H1 (cell line): Measurements from ENCODE around the gene TTC21A.
A peak's percentile ranks its signal among the peaks of the same experiment; 100 is the strongest.

Source experiments
- ASH2L ChIP-seq: fragments of 200-600, 300-600 bp; sonication (generic); IDR thresholded peaks from one replicate; pipeline ENCODE4 v1.7.1; 2017; ENCODE audit warnings: low read length
- ATF3 ChIP-seq: IDR thresholded peaks from 2 replicates; pipeline ENCODE4 v1.6.1; 2011; ENCODE audit warnings: low read depth, mild to moderate bottlenecking, low read length; ENCODE audit not compliant: insufficient read depth
- CTCF ChIP-seq, 3 experiments: IDR thresholded peaks; 1 replicate in 2 of 3; 2 replicates in 1 of 3; pipeline versions ENCODE4 v1.5.1 to v1.6.1; 2011; ENCODE audit warnings: low read length in 3 of 3, mild to moderate bottlenecking in 3 of 3, inconsistent platforms in 2 of 3, low read depth in 1 of 3, moderate library complexity in 1 of 3; ENCODE audit not compliant: insufficient read depth in 1 of 3; ENCODE audit errors: control extremely low read depth in 1 of 3
- EGR1 ChIP-seq: IDR thresholded peaks from 2 replicates; pipeline ENCODE4 v1.6.1; 2011; ENCODE audit warnings: low read depth, low read length, borderline replicate concordance
- GABPA ChIP-seq: IDR thresholded peaks from 2 replicates; pipeline ENCODE4 v1.6.1; 2011; ENCODE audit warnings: mild to moderate bottlenecking, low read length, moderate library complexity, borderline replicate concordance; ENCODE audit not compliant: insufficient read depth
- JUND ChIP-seq: IDR thresholded peaks from 2 replicates; pipeline ENCODE4 v1.6.1; 2011; ENCODE audit warnings: mild to moderate bottlenecking, improper control_type of control experiment, low read length
- KDM1A ChIP-seq: fragments of 200-600, 300-600 bp; sonication (generic); IDR thresholded peaks from 2 replicates; pipeline ENCODE4 v1.7.1; 2016; ENCODE audit warnings: mild to moderate bottlenecking, low read length, borderline replicate concordance
- POLR2AphosphoS5 ChIP-seq: IDR thresholded peaks from 2 replicates; pipeline ENCODE4 v1.6.1; 2011; ENCODE audit warnings: low read depth, low read length
- RAD21 ChIP-seq, 2 experiments: IDR thresholded peaks in 1 of 2; conservative IDR thresholded peaks in 1 of 2; 2 replicates each; pipeline ENCODE4 v1.6.1; 2011; ENCODE audit warnings: low read depth in 2 of 2, low read length in 2 of 2, improper control_type of control experiment in 1 of 2, inconsistent platforms in 1 of 2, mild to moderate bottlenecking in 1 of 2, moderate library complexity in 1 of 2
- YY1 ChIP-seq: IDR thresholded peaks from 2 replicates; pipeline ENCODE4 v1.6.1; 2011; ENCODE audit warnings: low read depth, mild to moderate bottlenecking, low read length

GRCh38 chr3:39124876-39125840, 17.7 kb downstream of the TTC21A start:
- TF ChIP-seq CTCF (IDR thresholded peaks at IDR 0.05; ENCODE audit: control extremely low read depth in 1 of 3, insufficient read depth in 1 of 3, low read depth in 1 of 3, low read length in 3 of 3) (peak; percentile 52 to 67 (median 61)), YY1 (no peak), KDM1A (no peak), POLR2AphosphoS5 (no peak), JUND (no peak), EGR1 (no peak), ASH2L (no peak), ATF3 (no peak), GABPA (no peak), RAD21 (IDR thresholded peaks at IDR 0.05 in 1 of 2, conservative IDR thresholded peaks at IDR 0.05 in 1 of 2; ENCODE audit: low read depth in 2 of 2, low read length in 2 of 2) (peak; percentile 75 to 80)
